ENCODE measurements around the gene FCGR3A.
"Not testable (repeated sequence)": the region's sequence is repeated elsewhere in the genome, so short reads cannot be mapped to it uniquely, and the experiment has no call there.

GRCh38 chr1:161560960-161561715 is 11.5 kb upstream of the FCGR3A start:
- TF ChIP-seq EZH2 (IDR thresholded peaks at IDR 0.05; ENCODE audit: low read depth); CTCF (conservative IDR thresholded peaks at IDR 0.05): not testable (repeated sequence)

Data from PC-9 (cell line).